Calu3 (cell line): ENCODE results near the gene LLGL1. TPM values are rescaled to one million over a fixed set of nuclear protein-coding genes. Genes with fewer than 3 reads are reported as not detected.
A peak's percentile ranks its signal among the peaks of the same experiment; 100 is the strongest.

Experiments used
- BruUV-seq: library from RNA; stranded (reverse); fragments of 400-500 nt; replicated peaks from 2 replicates; lab custom pipeline; 2021; lab: Mats Ljungman, UMichigan
- CTCF ChIA-PET: fragments of 300-600 bp; sonication (Branson Sonifier 250); formaldehyde crosslinking; loops from one replicate; lab custom pipeline; 2022; ENCODE audit warnings: antibody characterized with exemption; lab: Charles Lee
- DNase-seq: peaks from one replicate; pipeline ENCODE4 v3.0.0; 2022
- H3K27ac Mint-ChIP-seq: one replicate; pipeline ENCODE4 v1.8.0; 2022; ENCODE audit warnings: mixed read lengths; ENCODE audit not compliant: unreplicated experiment
- H3K27me3 Mint-ChIP-seq: one replicate; pipeline ENCODE4 v1.8.0; 2022; ENCODE audit warnings: mixed read lengths; ENCODE audit not compliant: unreplicated experiment
- H3K36me3 Mint-ChIP-seq: one replicate; pipeline ENCODE4 v1.8.0; 2022; ENCODE audit warnings: mild to moderate bottlenecking, moderate library complexity, mixed read lengths; ENCODE audit not compliant: insufficient read depth, unreplicated experiment
- H3K4me1 Mint-ChIP-seq: one replicate; pipeline ENCODE4 v1.8.0; 2022; ENCODE audit warnings: mild to moderate bottlenecking, low read depth, mixed read lengths; ENCODE audit not compliant: unreplicated experiment
- H3K4me3 Mint-ChIP-seq: one replicate; pipeline ENCODE4 v1.8.0; 2022; ENCODE audit warnings: mild to moderate bottlenecking, low read depth, moderate library complexity, mixed read lengths; ENCODE audit not compliant: unreplicated experiment
- H3K9me3 Mint-ChIP-seq: one replicate; pipeline ENCODE4 v1.8.0; 2022; ENCODE audit warnings: low read depth, mixed read lengths; ENCODE audit not compliant: unreplicated experiment
- intact Hi-C: fragments of 100-400 bp; cut with micrococcal nuclease; formaldehyde crosslinking; loops from one replicate; pipeline ENCODE4 v1.10.0; 2022; ENCODE audit not compliant: unreplicated experiment
- total RNA-seq: library from RNA; stranded (reverse); gene quantifications from 2 replicates; pipeline ENCODE4 v1.2.3, GENCODE V29; 2022
- TF ChIP-seq, protein P1 (sequence below): fragments of 200-600 bp; IDR thresholded peaks from one replicate; pipeline ENCODE4 v1.8.0; 2022; ENCODE audit warnings: antibody characterized with exemption; ENCODE audit not compliant: unreplicated experiment

Gene LLGL1
- total RNA-seq, 1 experiment from 2014 or later, result 10.0 TPM

DNA sequence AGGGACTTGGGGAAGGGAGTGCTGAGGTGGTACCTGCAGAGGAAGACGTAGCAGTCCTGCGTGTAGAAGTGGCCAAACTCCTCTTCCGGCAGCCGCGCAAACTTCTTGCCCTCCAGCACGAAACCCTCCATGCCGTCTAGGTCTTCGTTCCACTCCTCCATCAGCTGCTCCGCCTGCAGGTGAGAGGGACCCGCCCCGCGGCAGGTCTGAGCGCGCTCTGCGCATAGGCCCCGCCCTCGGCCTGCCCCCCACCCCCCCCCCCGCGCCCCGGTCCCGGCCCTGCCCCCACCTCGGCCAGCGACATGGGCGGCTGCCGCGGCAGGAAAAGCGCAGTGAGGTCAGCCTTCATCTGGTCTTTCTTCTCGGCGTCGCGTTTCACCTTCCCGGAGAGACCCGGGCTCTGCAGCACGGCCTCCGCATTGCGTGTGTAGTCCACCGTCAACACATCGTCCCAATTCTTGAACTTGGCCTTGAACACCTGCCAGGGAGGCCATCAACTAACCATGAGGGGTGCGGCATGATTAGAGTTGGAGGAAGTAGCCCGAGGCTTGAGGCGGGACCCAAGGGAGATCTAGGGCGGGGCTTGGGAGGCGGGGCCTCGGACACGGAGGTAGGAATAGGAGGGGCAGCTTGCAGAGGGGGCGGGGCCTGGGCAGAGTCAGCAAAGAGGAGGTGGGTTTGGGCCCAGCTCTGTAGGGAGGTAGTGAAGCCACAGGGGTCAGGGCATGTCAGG lies 21.6 kb downstream of the LLGL1 start:
- CTCF ChIA-PET, result interaction anchor here (1.5 kb wide), 1 partner anchor 10 kb away, joined by 4 read pairs; no protein-coding TSS in a partner anchor
- H3K36me3 Mint-ChIP-seq, result peaks cover 48% of the 10 kb centered on the region

DNA sequence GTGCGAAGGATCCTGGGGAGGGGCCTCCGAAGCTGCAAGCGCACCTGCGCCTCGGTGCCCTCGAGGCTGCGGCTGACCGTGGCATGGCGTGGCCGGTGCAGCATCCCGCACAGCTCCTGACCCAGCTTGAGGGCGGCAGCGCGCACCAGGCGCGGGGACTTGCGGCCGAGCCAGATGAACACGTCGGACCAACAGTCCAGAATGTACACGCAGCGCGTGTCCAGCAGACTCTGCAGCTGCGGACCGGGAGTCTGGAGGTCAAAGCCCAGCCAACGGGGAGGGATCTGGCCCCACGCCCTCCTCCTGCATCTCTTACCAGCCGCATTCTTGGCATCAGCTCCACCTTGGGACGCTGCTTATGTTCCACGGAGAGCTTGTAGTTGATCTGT lies 22.2 kb downstream of the LLGL1 start:
- no peaks in the 10 kb centered on the region for H3K4me1 Mint-ChIP-seq
- TF ChIP-seq, protein P1, sequence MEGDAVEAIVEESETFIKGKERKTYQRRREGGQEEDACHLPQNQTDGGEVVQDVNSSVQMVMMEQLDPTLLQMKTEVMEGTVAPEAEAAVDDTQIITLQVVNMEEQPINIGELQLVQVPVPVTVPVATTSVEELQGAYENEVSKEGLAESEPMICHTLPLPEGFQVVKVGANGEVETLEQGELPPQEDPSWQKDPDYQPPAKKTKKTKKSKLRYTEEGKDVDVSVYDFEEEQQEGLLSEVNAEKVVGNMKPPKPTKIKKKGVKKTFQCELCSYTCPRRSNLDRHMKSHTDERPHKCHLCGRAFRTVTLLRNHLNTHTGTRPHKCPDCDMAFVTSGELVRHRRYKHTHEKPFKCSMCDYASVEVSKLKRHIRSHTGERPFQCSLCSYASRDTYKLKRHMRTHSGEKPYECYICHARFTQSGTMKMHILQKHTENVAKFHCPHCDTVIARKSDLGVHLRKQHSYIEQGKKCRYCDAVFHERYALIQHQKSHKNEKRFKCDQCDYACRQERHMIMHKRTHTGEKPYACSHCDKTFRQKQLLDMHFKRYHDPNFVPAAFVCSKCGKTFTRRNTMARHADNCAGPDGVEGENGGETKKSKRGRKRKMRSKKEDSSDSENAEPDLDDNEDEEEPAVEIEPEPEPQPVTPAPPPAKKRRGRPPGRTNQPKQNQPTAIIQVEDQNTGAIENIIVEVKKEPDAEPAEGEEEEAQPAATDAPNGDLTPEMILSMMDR, result no peak
- no peaks in the 10 kb centered on the region for H3K27me3 Mint-ChIP-seq
- intact Hi-C loops, result no loop called here
- H3K27ac Mint-ChIP-seq, result no peak overlapping the region
- H3K4me3 Mint-ChIP-seq, result no peak overlapping the region
- H3K9me3 Mint-ChIP-seq, result no peaks in the 10 kb centered on the region
- no peak for DNase-seq
- no TSS peak for BruUV-seq
- H3K36me3 Mint-ChIP-seq, result peaks cover 53% of the 10 kb centered on the region
- CTCF ChIA-PET, result interaction anchor here (1.5 kb wide), 1 partner anchor 9 kb away, joined by 4 read pairs; no protein-coding TSS in a partner anchor

More for the DNA sequence above, 21.6 kb downstream of the LLGL1 start:
- H3K4me3 Mint-ChIP-seq, result no peak overlapping the region
- no peak for DNase-seq
- no peak overlapping the region for H3K27ac Mint-ChIP-seq
- TF ChIP-seq, protein P1, result no peak
- no peaks in the 10 kb centered on the region for H3K27me3 Mint-ChIP-seq
- intact Hi-C loops, result no loop called here
- no peaks in the 10 kb centered on the region for H3K4me1 Mint-ChIP-seq
- no TSS peak for BruUV-seq
- no peaks in the 10 kb centered on the region for H3K9me3 Mint-ChIP-seq

DNA sequence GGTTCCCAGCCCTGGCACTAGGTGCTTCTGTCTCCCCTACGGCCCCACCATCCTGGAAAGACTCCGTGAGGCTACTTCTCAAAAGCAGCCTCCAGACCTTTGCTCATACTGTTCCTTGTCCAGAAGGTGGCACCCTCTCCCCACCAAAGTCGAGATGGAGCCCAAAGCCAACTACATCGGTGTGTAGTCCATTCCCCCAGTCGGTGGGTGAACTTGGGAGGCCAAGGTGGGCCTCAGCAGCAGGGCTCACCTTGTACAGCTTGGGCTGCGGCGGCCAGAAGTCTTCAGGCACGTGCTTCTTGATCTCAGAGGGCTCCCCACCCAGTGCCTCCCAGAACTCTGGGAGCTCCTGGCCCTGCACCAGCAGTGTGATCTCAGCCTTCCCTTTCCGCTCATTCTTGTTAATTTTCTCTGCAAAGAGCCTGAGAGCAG lies 22.9 kb downstream of the LLGL1 start:
- Mint-ChIP-seq H3K4me1 (no peaks in the 10 kb centered on the region), H3K27ac (no peak overlapping the region), H3K9me3 (no peaks in the 10 kb centered on the region), H3K4me3 (no peak overlapping the region), H3K27me3 (no peaks in the 10 kb centered on the region), H3K36me3 (peaks cover 60% of the 10 kb centered on the region)
- TF ChIP-seq, protein P1, result peak; percentile 42
- intact Hi-C loops, result no loop called here
- peak; percentile 65 for DNase-seq
- BruUV-seq, result no TSS peak
- CTCF ChIA-PET, result interaction anchor here (1.5 kb wide), 1 partner anchor 9 kb away, joined by 4 read pairs; no protein-coding TSS in a partner anchor

DNA sequence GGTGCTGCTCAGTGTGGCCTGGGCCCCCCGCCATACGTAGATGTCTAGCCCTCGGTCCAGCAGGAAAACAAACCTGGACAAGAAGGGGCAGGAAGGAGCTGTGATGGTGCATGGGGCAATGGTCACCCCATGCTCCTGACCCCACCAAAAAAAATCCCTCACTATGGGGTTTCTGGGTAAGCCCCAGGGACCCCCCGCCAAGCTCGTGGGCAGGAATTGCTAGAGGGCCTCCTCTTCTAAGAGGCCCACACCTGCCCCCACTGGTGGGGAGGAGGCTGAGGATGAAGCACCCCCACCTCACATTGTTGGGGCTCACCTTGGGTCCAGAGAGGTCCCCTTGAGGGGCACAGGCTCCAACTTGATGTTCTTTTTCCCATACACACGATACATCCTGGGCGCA lies 23.4 kb downstream of the LLGL1 start:
- no peaks in the 10 kb centered on the region for H3K27me3 Mint-ChIP-seq
- DNase-seq, result no peak
- peaks cover 58% of the 10 kb centered on the region for H3K36me3 Mint-ChIP-seq
- intact Hi-C loops, result no loop called here
- CTCF ChIA-PET, result interaction anchor here (1.5 kb wide), 1 partner anchor 8 kb away, joined by 4 read pairs; no protein-coding TSS in a partner anchor
- H3K4me1 Mint-ChIP-seq, result no peaks in the 10 kb centered on the region
- H3K4me3 Mint-ChIP-seq, result no peak overlapping the region
- BruUV-seq, result no TSS peak
- no peaks in the 10 kb centered on the region for H3K9me3 Mint-ChIP-seq
- TF ChIP-seq, protein P1, result no peak
- H3K27ac Mint-ChIP-seq, result no peak overlapping the region
